SIG-M5 treated with dmso at 0.1 percent for 504 hours (cell line): ENCODE data around the gene MORN3.
A peak's percentile ranks its signal among the peaks of the same experiment; 100 is the strongest.
"Not testable (repeated sequence)": the region's sequence is repeated elsewhere in the genome, so short reads cannot be mapped to it uniquely, and the experiment has no call there.

Experiments
- DNase-seq: peaks from one replicate; lab custom pipeline; 2025; ENCODE audit not compliant: unreplicated experiment; lab: John Stamatoyannopoulos, UW

MORN3 gene

DNA sequence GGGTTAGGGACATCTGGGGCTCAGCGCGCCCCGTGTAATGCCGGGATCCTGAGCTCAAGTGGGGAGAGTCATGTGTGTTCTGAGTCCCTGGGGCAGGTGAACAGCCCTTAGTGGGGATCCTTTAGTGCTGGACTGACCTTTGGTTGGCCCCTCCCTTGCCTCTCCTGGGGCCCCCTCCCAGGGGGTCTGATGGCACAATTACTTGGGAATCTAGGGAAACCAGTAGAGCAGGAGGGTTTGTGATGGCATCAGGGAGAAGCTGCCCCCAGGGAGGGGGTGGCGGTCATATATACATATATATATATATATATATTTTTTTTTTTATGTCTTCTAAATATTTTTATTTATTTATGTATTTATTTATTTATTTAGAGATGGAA lies at the start of gene MORN3:
MORN3 (minus strand) TSS at position 134 of the 380 bp plus-strand sequence. CDS start 171 bp downstream, outside the sequence.
- no peak for DNase-seq

DNA sequence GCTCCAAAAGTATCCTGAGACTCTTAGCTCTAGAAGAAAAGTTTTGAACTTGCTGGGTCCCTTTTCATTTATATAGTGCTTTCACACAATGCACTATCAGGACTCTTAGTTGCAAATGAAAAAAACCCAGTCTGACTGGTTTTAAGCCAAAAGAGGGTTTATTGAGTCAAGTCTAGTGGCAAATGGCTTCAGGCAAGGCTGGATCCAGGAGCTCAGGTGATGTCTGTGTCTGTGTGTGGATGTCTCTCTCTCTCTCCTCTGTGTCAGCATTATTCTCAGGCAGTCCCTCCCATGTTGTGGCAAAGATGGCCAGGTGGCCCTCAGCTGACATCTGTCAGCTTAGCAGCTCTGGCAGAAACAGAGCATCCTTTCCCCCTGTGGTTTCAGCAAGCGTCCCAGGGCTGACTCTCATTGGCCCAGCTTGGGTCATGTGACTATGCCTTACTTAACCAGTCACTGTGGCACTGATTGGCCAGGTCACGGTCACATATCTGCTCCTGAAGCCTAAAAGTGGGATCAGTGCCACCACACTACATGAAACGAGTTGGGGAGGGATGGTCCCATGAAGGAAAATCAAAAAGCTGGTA lies 49.3 kb upstream of the MORN3 start:
- DNase-seq, result no peak

GRCh38 chr12:121717041-121717699 lies 47.7 kb upstream of the MORN3 start:
- DNase-seq, result no peak

DNA sequence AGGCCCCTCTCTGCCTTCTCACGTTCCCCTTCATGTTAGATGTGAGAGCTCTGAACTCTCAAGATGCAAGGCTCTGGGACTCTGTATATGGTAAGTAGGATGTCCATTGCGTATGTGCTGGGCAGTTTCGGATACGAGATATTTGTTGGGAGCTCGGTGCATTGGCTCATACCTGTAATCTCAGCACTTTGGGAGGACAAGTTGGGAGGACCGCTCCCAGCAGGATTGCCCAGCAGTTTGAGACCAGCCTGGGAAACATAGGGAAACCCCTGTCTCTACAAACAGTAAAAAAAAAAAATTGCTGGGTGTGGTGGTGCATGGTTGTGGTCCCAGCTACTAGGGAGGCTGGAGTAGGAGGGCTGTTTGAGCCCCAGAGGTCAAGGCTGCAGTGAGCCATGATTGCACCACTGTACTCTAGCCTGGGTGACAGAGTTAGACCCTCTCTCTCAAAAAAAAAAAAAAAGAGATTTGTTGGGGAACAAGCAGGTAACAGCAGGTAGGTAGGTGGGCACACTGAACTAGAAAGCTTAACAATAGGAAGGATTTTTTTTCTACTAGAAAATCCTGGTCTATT lies 46.5 kb upstream of the MORN3 start:
- DNase-seq, result no peak

GRCh38 chr12:121715055-121715454 lies 45.6 kb upstream of the MORN3 start:
- not testable (repeated sequence) for DNase-seq

DNA sequence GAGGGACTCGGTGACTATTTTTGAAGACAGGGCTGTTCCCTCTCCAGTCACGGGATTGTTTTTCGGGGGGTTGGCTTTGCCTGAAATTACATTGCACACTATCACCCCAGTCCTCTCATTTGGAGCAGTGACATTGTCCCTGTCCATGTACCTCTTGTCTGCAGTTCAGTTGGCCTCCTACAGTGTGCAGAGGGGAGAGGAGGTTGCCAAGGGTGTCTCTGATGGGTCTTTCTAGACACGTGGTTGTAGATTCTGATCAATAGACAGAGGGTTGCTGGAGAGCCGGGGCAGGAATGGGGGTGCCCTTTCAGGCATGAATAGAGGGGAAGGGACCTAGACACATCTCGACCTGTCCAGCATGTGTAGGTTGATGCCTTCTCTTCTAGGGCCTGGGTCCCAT lies 44.3 kb upstream of the MORN3 start:
- no peak for DNase-seq

DNA sequence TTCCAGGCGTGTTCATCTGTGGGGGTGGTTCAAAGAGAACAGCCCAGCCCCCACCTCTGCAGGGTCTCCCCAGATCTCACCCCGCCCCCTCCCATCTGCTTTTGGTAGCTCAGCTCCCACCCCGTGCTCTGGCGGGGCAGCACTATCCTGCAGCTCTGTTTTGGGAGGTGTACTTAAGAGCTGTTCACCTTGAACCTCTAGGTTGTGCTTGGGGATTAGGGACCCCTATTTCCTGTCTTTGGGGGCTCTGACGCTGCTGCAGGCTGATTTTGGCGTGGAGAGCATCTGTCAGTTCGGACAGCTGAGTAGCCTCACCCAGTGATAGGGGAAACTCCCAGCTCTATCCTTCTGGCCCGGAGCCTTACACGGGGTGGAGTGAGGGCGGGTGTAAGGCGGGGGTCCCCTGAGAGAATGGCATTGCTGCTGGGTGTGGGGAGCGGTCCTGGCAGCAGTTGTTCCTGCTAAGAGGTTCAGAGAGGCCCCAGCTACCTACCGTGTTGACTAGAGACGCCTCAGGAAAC lies 43.9 kb upstream of the MORN3 start:
- no peak for DNase-seq

DNA sequence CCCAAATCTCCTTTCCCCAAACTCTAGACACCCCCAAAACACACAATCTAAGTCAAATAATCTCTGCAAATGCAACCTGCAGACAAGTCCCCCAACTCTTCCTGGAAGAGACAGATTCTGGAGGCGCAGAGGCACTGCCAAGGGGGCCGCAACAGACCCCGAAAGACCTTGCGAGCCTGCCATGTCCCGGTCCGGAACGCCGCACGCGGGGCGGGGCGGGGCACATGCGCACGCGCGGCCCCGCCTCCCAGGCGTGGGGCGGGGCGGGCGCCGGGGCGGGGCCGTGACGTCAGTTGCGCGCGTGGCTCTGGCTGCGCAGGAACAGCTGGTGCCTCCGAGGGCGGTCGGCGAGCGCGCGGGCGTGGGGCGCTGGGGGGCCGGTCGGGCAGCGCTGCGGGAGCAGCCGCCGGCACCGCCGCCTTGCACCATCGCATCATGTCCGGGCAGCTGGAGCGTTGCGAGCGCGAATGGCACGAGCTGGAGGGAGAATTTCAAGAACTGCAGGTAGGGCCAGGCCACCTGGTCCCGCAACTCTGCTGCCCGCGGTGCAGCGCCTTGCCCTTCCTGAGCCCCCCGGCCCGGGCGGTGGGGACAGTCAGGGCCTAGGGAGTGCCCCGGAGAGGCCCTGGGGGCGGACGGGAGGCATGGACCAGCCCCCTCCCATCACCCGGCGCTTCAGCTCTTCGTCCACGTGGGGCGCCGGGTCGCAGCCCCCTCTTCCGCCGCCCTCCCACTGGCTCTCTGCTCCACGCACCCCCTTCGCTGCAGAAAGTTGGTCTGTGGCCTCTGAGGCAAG lies 43.2 kb upstream of the MORN3 start, which contains the start of gene TMEM120B:
TMEM120B (plus strand) TSS at position 292 of the 796 bp plus-strand sequence; CDS start at position 436, 144 bp downstream.
- peak; percentile 53 for DNase-seq

DNA sequence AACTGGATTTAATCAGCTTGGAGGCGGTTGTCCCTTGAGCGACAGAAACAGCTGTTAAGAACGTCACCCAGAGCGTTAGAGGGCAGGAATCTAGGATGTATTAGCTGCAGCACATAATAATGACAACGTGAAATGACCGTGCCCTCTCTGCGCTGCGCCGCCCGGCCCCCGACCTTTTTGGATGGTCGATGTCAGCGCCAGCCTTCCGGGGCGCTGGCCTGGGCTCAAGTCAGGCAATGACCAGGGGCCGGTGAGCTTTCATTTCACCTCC lies 42.7 kb upstream of the MORN3 start:
- peak; percentile 60 for DNase-seq

- DNase-seq, result peak; percentile 19
Measured at GRCh38 chr12:121711361-121712189, 42.1 kb upstream of the MORN3 start.

- DNase-seq, result no peak
Measured at GRCh38 chr12:121709478-121709961, 40.1 kb upstream of the MORN3 start.

GRCh38 chr12:121709064-121709424 lies 39.6 kb upstream of the MORN3 start:
- not testable (repeated sequence) for DNase-seq

- DNase-seq, result no peak
Measured at GRCh38 chr12:121708313-121709063, 39.0 kb upstream of the MORN3 start.

DNA sequence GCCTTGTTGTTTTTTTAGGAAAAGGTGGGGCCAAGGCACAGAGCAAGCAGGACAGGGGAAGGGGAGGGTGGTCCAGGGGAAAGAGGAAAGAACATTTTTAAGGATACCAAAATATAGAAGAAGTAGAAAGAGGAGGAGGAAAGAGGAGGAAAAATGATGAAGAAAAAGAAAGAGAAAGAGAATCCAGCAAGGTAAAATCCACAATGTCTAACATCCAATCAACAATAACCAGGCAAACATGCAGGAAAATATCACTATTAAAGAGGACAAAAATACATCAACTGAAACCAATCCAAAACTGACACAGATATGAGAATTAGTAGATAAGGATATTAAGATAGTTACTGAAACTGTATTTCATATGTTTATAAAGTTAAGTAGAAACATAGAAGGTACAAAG lies 36.1 kb upstream of the MORN3 start:
- DNase-seq, result no peak

DNA sequence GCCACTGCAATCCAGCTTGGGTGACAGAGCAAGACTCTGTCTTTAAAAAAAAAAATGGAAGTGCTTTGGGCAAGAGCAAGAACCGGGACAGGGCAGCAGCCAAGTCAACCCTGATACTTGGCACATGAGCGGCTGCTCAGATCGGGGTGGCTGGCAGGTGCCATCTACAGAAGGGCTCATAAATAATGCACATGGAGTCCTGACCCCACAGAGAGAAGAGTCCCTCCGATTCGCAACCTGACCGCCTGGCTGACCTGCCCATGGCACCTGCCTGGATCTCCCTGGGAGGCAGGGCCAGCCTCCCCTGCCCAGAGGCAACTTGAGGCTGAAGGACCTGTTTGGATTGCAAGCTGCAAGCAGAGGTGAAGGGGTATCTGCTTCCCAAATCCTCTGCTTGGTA lies 33.5 kb upstream of the MORN3 start:
- no peak for DNase-seq

GRCh38 chr12:121701667-121702277 lies 32.3 kb upstream of the MORN3 start:
- DNase-seq, result no peak

DNA sequence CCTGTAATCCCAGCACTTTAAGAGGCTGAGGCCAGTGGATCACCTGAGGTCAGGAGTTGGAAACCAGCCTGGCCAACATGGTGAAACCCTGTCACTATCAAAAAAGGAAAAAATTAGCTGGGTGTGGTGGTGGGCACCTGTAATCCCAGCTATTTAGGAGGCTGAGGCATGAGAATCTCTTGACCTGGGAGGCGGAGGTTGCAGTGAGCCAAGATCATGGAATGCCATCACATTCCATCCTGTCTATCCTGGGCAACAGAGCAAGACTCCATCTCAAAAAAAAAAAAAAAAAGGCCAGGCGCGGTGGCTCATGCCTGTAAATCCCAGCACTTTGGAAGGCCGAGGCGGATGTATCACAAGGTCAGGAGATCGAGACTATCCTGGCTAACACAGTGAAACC lies 28.4 kb upstream of the MORN3 start:
- DNase-seq, result not testable (repeated sequence)

GRCh38 chr12:121697093-121697698 lies 27.7 kb upstream of the MORN3 start:
- DNase-seq, result peak; percentile 40

DNA sequence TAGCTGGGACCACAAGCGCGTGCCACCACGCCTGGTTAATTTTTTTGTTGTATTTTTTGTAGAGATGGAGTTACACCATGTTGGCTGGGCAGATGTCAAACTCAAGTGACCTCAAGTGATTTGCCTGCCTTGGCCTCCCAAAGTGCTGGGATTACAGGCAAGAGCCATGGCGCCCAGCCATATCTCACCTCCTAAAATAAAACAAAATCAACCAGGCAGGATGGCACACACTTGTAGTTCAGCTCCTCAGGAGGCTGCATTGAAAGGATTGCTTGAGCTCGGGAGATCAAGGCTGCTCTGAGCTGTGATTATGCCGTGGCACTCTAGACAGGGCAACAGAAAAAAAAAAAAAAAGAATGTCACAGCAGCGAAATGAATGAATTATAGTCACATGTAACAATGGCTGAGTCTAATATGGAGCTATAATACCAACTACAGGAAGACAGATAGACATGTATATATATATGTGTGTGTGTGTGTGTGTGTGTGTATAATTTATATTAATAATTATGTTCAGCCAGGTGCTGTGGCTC lies 23.8 kb upstream of the MORN3 start:
- DNase-seq, result no peak
